ENCODE data around the gene SSC5D.
A peak's percentile ranks its signal among the peaks of the same experiment; 100 is the strongest.
"Not testable (repeated sequence)": the region's sequence is repeated elsewhere in the genome, so short reads cannot be mapped to it uniquely, and the experiment has no call there.

SSC5D gene

GRCh38 chr19:55487924-55488687, at the start of gene SSC5D:
SSC5D (plus strand) TSS chr19:55488436; CDS start chr19:55488590, 154 bp downstream.
- DNase-seq (ENCODE audit: low spot score): no peak

- no peak for DNase-seq (ENCODE audit: low spot score)
These were observed 49.2 kb upstream of the SSC5D start for GRCh38 chr19:55439052-55439451.

- no peak for DNase-seq (ENCODE audit: low spot score)
These were observed 47.7 kb upstream of the SSC5D start for GRCh38 chr19:55440411-55441105.

GRCh38 chr19:55441319-55441691, 46.9 kb upstream of the SSC5D start:
- no peak for DNase-seq (ENCODE audit: low spot score)

GRCh38 chr19:55441692-55442321, 46.4 kb upstream of the SSC5D start:
- no peak for DNase-seq (ENCODE audit: low spot score)

- DNase-seq (ENCODE audit: low spot score): no peak
These were observed 45.8 kb upstream of the SSC5D start for GRCh38 chr19:55442372-55442961.

- DNase-seq (ENCODE audit: low spot score): no peak
These were observed 45.0 kb upstream of the SSC5D start, which contains the start of gene SHISA7 for GRCh38 chr19:55443045-55443823. SHISA7 (minus strand) TSS chr19:55443300; CDS start chr19:55442863, 437 bp downstream.

- no peak for DNase-seq (ENCODE audit: low spot score)
These were observed 44.3 kb upstream of the SSC5D start for GRCh38 chr19:55443824-55444480.

- no peak for DNase-seq (ENCODE audit: low spot score)
These were observed 43.6 kb upstream of the SSC5D start for GRCh38 chr19:55444646-55445045.

- no peak for DNase-seq (ENCODE audit: low spot score)
These were observed 42.2 kb upstream of the SSC5D start for GRCh38 chr19:55446060-55446459.

- no peak for DNase-seq (ENCODE audit: low spot score)
These were observed 40.6 kb upstream of the SSC5D start for GRCh38 chr19:55447421-55448174.

GRCh38 chr19:55448175-55448490, 40.1 kb upstream of the SSC5D start:
- not testable (repeated sequence) for DNase-seq (ENCODE audit: low spot score)

- DNase-seq (ENCODE audit: low spot score): no peak
These were observed 38.8 kb upstream of the SSC5D start for GRCh38 chr19:55449469-55449868.

- DNase-seq (ENCODE audit: low spot score): no peak
These were observed 36.9 kb upstream of the SSC5D start for GRCh38 chr19:55451163-55451964.

- DNase-seq (ENCODE audit: low spot score): peak; percentile 75
These were observed 36.1 kb upstream of the SSC5D start for GRCh38 chr19:55451965-55452748.

- DNase-seq (ENCODE audit: low spot score): peak; percentile 97
These were observed 35.4 kb upstream of the SSC5D start for GRCh38 chr19:55452749-55453346.

GRCh38 chr19:55453511-55454260, 34.5 kb upstream of the SSC5D start:
- DNase-seq (ENCODE audit: low spot score): no peak

GRCh38 chr19:55454787-55455243, 33.4 kb upstream of the SSC5D start:
- DNase-seq (ENCODE audit: low spot score): no peak

All from ecto neural progenitor cell (in vitro differentiated cells).